GM19238 (cell line): ENCODE measurements around the gene NAA35.

ENCODE experiments used
- DNase-seq: peaks from one replicate; pipeline ENCODE4 v3.0.0; 2011; ENCODE audit warnings: low spot score; ENCODE audit not compliant: insufficient read length

The NAA35 gene

GRCh38 chr9:86061972-86062739, 121.2 kb downstream of the NAA35 start:
- no peak for DNase-seq

- DNase-seq: no peak
Observed at GRCh38 chr9:86062845-86063693, 122.1 kb downstream of the NAA35 start.

- no peak for DNase-seq
Observed at GRCh38 chr9:86064220-86064619, 123.3 kb downstream of the NAA35 start.

GRCh38 chr9:86069206-86069869, 128.4 kb downstream of the NAA35 start:
- DNase-seq: no peak
